Small intestine (tissue), 7 donors: ENCODE data around the gene PCNT. TPM values are rescaled to one million over a fixed set of nuclear protein-coding genes. Genes with fewer than 3 reads are reported as not detected.

Experiments
- DNase-seq, 2 donors: peaks; one replicate each; pipeline versions ENCODE4 v3.0.0 to v3.0.0-alpha.2; 2013
- FAIRE-seq: peaks from 2 replicates; lab custom pipeline; 2012; peaks lifted over from hg19 to GRCh38; lab: Jason Lieb, UNC
- H3K27ac ChIP-seq, 3 donors: one replicate each; pipeline ENCODE4 v1.5.1; 2013; ENCODE audit warnings: low read length in 2 of 3, mild to moderate bottlenecking in 2 of 3, control low read depth in 1 of 3, inconsistent platforms in 1 of 3, low read depth in 1 of 3, moderate library complexity in 1 of 3
- H3K27me3 ChIP-seq, 3 donors: one replicate each; pipeline ENCODE4 v1.6.1; 2013; ENCODE audit warnings: low read length in 3 of 3, inconsistent platforms in 1 of 3; ENCODE audit not compliant: control insufficient read depth in 3 of 3, insufficient read depth in 3 of 3
- H3K36me3 ChIP-seq, 3 donors: one replicate each; pipeline ENCODE4 v1.6.1; 2013; ENCODE audit warnings: low read length in 3 of 3, inconsistent platforms in 1 of 3, low read depth in 1 of 3, mild to moderate bottlenecking in 1 of 3, moderate library complexity in 1 of 3; ENCODE audit not compliant: control insufficient read depth in 3 of 3, insufficient read depth in 2 of 3
- H3K4me1 ChIP-seq, 3 donors: one replicate each; pipeline ENCODE4 v1.6.1; 2013; ENCODE audit warnings: low read length in 2 of 3, inconsistent platforms in 1 of 3, low read depth in 1 of 3, mild to moderate bottlenecking in 1 of 3, moderate library complexity in 1 of 3; ENCODE audit not compliant: control insufficient read depth in 3 of 3, insufficient read depth in 2 of 3
- H3K4me3 ChIP-seq, 3 donors: one replicate each; pipeline ENCODE4 v1.5.1; 2013; ENCODE audit warnings: low read length in 3 of 3, control low read depth in 1 of 3, inconsistent platforms in 1 of 3, low read depth in 1 of 3, mild to moderate bottlenecking in 1 of 3, moderate library complexity in 1 of 3
- H3K9me3 ChIP-seq, 2 donors: one replicate each; pipeline ENCODE4 v1.6.1; 2013; ENCODE audit warnings: low read depth in 1 of 2, low read length in 1 of 2; ENCODE audit not compliant: control insufficient read depth in 2 of 2, insufficient read depth in 1 of 2
- WGBS, 3 donors: extraction: QIAGEN DNeasy Blood & Tissue Kit; methylation state at CpG; one replicate each; pipeline ENCODE4 v1.1.7; 2013; 5-methylcytosine and 5-hydroxymethylcytosine counted together
- polyA plus RNA-seq, 4 donors: library from polyadenylated mRNA; stranded (reverse) in 3 of 4; unstranded in 1 of 4; fragments of 200-250 nt in 3 of 4; fragments of 120-200 nt in 1 of 4; gene quantifications; one replicate each; pipeline versions ENCODE4 v1.2.1 to v1.2.3, GENCODE V29; 2013
- donor health status: healthy with polysubstance abuse.
- donor health status: control.
- donor health status: control.
- donor health status: Bipolar disorder and iron deficiency.
- donor health status: healthy.

The PCNT gene
- polyA plus RNA-seq, 4 donors: 9.2 to 15.4 (median 12.9) TPM

DNA sequence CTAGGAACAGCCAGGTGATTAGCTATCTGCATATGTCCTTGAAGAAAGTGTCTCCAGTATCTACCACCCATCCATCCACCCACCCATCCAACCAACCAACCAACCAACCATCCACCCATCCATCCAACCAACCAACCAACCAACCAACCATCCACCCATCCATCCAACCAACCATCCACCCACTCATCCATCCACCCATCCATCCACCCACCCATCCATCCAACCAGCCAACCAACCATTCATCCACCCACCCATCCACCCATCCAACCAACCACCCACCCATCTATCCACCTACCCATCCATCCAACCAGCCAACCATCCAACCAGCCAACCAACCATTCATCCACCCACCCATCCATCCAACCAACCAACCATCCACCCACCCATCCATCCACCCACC is 12.4 kb upstream of the PCNT start:
- Histone ChIP-seq H3K36me3 (peaks cover 0 to 28% (median 0%) of the 10 kb centered on the region in 3 donors), H3K4me1 (no peaks in the 10 kb centered on the region), H3K27ac (no peak overlapping the region), H3K9me3 (no peaks in the 10 kb centered on the region), H3K27me3 (no peaks in the 10 kb centered on the region), H3K4me3 (no peak overlapping the region)
- FAIRE-seq (no peak), DNase-seq (no peak)

DNA sequence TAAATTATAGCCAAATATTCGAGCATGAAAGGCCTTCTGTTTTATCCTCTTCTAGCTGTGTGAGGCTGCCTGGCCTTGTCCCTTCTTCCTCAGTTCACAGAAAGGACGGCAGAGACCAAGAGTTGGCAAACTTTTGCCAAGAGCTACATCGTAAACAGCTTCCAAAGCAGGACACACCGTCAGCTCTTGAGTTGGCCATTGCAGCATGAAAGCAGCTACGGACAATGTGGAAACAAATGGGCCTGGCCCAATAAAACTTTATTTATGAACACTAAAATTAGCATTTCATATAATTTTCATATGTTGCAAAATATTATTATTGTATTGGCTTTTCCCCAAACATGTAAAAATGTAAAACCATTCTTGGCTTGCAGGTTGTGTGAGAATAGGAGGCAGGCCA is 11.0 kb upstream of the PCNT start:
- Histone ChIP-seq H3K4me1 (peaks cover 0 to 3% (median 0%) of the 10 kb centered on the region in 3 donors), H3K9me3 (no peaks in the 10 kb centered on the region), H3K36me3 (peaks cover 0 to 39% (median 0%) of the 10 kb centered on the region in 3 donors), H3K4me3 (no peak overlapping the region), H3K27ac (no peak overlapping the region), H3K27me3 (no peaks in the 10 kb centered on the region)
- no peak for DNase-seq
- no peak for FAIRE-seq
- WGBS, 3 donors: 94 to 95% (median 94%) methylated on average over 5 of the region's 5 CpGs

DNA sequence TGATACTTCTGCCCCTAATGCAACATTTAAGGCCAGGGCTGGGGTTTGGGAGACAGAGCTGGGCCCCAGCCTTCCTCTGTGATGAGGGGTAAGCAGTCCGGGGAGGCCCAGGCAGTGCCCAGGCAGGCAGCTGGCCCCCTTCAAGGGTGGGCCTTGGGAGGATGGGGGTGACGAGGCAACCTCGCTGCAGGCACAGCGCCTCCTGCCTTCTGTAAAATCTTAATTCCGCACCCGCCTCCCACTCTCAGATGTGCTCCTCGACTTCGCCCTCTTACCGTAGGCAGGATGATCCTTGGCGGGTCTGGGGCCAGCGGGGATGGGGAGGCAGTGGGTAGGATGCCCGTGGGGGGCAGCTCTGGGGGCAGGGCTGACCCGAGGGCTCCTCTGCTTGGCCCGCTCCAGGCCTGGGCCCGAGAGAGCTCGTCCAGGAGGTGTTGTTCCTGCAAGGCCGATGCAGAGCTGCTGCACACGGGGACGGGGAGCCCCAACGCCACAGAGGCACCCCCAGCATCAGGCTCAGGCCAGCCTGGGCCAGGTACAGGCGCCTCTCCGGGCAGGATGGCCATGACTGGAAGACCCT is 9.4 kb upstream of the PCNT start:
- Histone ChIP-seq H3K4me3 (no peak overlapping the region), H3K27ac (no peak overlapping the region), H3K36me3 (peaks cover 0 to 39% (median 0%) of the 10 kb centered on the region in 3 donors), H3K4me1 (peaks cover 0 to 11% (median 0%) of the 10 kb centered on the region in 3 donors), H3K27me3 (no peaks in the 10 kb centered on the region), H3K9me3 (no peaks in the 10 kb centered on the region)
- 96 to 97% (median 97%) methylated on average over 21 to 22 of the region's 22 CpGs for WGBS, 3 donors
- DNase-seq: no peak
- FAIRE-seq: no peak

DNA sequence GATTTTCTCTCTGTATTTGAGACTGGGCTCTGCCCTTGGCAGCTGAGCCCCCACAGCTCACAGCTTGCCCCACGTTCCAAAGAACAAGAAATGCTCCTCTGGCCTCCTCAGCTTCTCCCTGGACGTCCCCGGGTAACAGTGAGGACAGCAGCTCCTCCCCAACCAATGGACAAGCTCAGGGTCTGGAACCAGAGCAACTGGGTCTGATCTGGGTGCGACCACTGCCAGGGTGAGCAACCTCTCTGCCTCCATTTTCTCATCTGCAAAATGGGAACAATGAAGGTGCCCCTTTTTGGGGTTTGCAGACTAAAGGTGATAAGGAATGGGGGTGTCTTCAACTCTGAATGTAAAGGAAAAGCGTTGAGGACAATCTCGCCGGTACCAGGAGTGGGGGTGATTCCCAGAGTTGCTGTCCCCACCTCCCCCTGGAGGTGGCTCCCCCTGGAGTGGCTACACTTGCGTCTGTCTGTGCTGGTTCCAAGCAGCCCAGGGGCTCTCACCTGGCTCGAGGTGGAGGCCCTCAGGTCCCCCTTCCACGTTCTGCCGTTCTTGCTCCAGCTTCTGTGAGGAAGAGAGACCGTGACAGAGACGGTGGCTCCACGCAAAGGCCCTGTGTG is 7.1 kb upstream of the PCNT start:
- FAIRE-seq: no peak
- no peak overlapping the region for H3K4me3 ChIP-seq
- H3K4me1 ChIP-seq: peaks cover 0 to 11% (median 0%) of the 10 kb centered on the region in 3 donors
- no peaks in the 10 kb centered on the region for H3K9me3 ChIP-seq
- 94 to 96% (median 95%) methylated on average over 14 of the region's 14 CpGs for WGBS, 3 donors
- no peak overlapping the region for H3K27ac ChIP-seq
- no peaks in the 10 kb centered on the region for H3K27me3 ChIP-seq
- DNase-seq: no peak
- H3K36me3 ChIP-seq: peaks cover 0 to 38% (median 0%) of the 10 kb centered on the region in 3 donors

DNA sequence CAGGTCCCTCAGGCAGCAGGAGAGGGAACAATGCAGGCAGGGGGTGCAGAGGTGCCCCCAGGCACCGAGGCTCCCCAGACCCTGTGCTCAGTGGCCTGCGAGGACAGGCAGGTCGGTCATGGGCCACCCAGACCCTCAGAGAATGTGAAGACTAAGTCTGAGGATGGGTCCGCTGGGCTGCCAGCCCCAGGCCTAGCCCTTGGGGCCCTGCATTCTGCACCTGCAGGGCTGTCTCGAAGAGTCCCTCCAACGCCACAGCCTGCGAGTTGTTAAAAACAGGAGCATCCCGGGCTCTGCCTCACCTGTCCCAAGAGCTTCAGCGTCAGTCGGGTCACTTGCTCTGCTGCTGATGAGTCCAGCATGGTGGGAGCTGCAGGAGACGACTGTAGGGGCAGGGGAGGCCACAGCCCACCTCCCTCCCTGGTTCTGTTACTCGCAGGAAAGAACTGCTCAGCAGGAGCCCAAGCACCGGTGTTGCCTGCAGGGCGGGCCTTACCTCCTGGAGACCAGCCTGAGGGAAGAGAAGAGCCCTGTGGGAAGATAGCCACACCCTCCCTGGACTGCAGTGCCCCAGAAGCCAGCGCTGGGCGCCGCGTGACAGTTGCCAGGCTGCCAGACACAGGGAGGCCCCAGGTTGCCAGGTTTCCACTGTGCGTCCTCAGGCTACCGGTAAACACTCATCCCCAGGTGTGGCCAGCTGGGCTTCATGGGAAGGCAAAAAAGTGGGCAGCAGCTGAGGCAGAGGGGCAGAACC is 6.1 kb upstream of the PCNT start:
- no peaks in the 10 kb centered on the region for H3K27me3 ChIP-seq
- H3K4me3 ChIP-seq: no peak overlapping the region
- H3K9me3 ChIP-seq: no peaks in the 10 kb centered on the region
- DNase-seq (peak; percentile 44 to 90), FAIRE-seq (no peak)
- peaks cover 0 to 17% (median 0%) of the 10 kb centered on the region in 3 donors for H3K4me1 ChIP-seq
- peaks cover 0 to 40% (median 0%) of the 10 kb centered on the region in 3 donors for H3K36me3 ChIP-seq
- H3K27ac ChIP-seq: peak overlapping the region in 1 of 3 donors; percentile 33
- 68 to 78% (median 69%) methylated on average over 17 to 20 of the region's 20 CpGs for WGBS, 3 donors

DNA sequence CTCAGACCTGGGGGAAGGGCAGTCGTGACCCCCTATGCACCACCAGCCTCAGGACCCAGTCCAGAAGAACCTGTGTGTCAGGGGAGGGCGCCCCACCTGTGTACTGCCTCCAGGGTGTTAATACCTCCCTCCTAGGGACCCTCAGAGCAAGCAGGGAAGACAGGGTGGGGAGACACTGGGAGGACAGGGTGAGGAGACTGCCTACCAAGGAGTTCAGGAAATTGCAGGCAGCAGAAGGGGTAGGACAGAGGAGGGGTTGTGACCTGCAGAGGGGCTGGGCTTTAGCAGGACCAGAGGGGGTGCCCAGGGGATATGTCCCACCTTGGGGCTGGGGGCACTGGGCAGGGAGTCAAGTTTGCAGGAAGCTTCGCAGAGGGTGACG is 5.5 kb upstream of the PCNT start:
- Histone ChIP-seq H3K27me3 (no peaks in the 10 kb centered on the region), H3K36me3 (peaks cover 0 to 39% (median 0%) of the 10 kb centered on the region in 3 donors), H3K9me3 (no peaks in the 10 kb centered on the region), H3K4me3 (no peak overlapping the region), H3K4me1 (peaks cover 0 to 17% (median 0%) of the 10 kb centered on the region in 3 donors), H3K27ac (peak overlapping the region in 1 of 3 donors; percentile 30)
- 78 to 89% (median 83%) methylated on average over 4 of the region's 4 CpGs for WGBS, 3 donors
- no peak for DNase-seq
- no peak for FAIRE-seq

DNA sequence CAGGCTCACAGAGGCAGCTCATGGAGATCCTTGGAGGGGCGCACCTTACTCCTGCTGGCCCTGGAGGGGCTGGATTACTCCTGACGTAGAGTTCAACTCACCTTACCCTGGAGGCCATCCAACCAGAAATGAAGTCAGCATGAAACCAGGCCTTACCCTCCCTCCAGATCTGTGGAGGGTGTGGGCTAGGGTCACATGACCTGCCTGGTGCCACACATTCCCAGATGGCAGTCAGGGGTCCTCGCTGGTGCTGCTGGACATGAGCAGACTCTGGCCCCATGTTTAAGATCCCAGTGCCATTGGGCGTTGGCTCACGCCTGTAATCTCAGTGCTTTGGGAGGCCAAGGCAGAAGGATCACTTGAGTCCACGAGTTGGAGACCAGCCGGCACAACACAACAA is 4.8 kb upstream of the PCNT start:
- peaks cover 0 to 17% (median 0%) of the 10 kb centered on the region in 3 donors for H3K4me1 ChIP-seq
- no peak overlapping the region for H3K27ac ChIP-seq
- no peaks in the 10 kb centered on the region for H3K27me3 ChIP-seq
- H3K4me3 ChIP-seq: no peak overlapping the region
- FAIRE-seq (no peak), DNase-seq (no peak)
- 91 to 92% (median 92%) methylated on average over 7 of the region's 7 CpGs for WGBS, 3 donors
- peaks cover 0 to 35% (median 0%) of the 10 kb centered on the region in 3 donors for H3K36me3 ChIP-seq
- no peaks in the 10 kb centered on the region for H3K9me3 ChIP-seq

DNA sequence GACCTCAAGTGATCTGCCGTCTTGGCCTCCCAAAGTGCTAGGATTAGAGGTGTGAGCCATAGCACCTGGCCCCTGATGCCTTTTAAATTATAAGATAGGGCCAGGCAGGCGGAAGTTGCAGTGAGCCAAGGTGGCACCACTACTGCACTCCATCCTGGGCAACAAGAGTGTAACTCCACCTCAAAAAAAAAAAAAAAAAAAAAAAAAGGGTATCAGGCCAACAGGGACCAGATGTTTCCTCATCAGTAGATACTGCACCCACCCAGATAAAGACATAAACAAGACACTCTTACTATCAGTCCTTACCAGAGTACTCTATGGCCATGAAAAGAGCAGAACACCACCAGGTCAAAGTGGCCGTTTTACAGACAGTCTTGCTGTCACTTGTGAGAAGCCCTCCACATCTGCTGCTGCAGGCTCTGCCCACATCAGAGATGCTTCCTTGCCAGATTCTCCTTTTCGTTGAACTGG is 3.6 kb upstream of the PCNT start:
- H3K4me1 ChIP-seq: peaks cover 0 to 18% (median 0%) of the 10 kb centered on the region in 3 donors
- DNase-seq: no peak
- H3K27ac ChIP-seq: no peak overlapping the region
- H3K27me3 ChIP-seq: no peaks in the 10 kb centered on the region
- no peaks in the 10 kb centered on the region for H3K9me3 ChIP-seq
- FAIRE-seq: no peak
- no peak overlapping the region for H3K4me3 ChIP-seq
- peaks cover 0 to 23% (median 0%) of the 10 kb centered on the region in 3 donors for H3K36me3 ChIP-seq
- 56 to 71% (median 65%) methylated on average over 4 of the region's 4 CpGs for WGBS, 3 donors
